HepG2 (cell line): Measurements from ENCODE around the gene SP1. TPM values are rescaled to one million over a fixed set of nuclear protein-coding genes. Genes with fewer than 3 reads are reported as not detected.

Experiments
- ATF2 ChIP-seq: sonication (generic); formaldehyde crosslinking; IDR thresholded peaks from 2 replicates; pipeline ENCODE4 v1.4.0; 2020; ENCODE audit warnings: missing genetic modification reagents
- FOXK1 ChIP-seq: sonication (generic); formaldehyde crosslinking; IDR thresholded peaks from 2 replicates; pipeline ENCODE4 v1.4.0; 2020; ENCODE audit warnings: low read depth, missing genetic modification reagents, borderline replicate concordance
- KLF9 ChIP-seq: IDR thresholded peaks from 2 replicates; pipeline ENCODE4 v1.6.1; 2016; ENCODE audit warnings: low read depth
- MEIS2 ChIP-seq: sonication (generic); formaldehyde crosslinking; IDR thresholded peaks from 2 replicates; pipeline ENCODE4 v1.9.0; 2021; ENCODE audit warnings: mild to moderate bottlenecking, missing genetic modification reagents
- SALL1 ChIP-seq: sonication (generic); formaldehyde crosslinking; IDR thresholded peaks from 2 replicates; pipeline ENCODE4 v1.8.0; 2022; ENCODE audit warnings: mild to moderate bottlenecking, missing genetic modification reagents
- SIX1 ChIP-seq: sonication (generic); formaldehyde crosslinking; IDR thresholded peaks from 2 replicates; pipeline ENCODE4 v1.4.0; 2020; ENCODE audit warnings: missing genetic modification reagents, borderline replicate concordance
- SRSF4 ChIP-seq: fragments of 200-400 bp; formaldehyde crosslinking; IDR thresholded peaks from one replicate; pipeline ENCODE4 v1.6.1; 2018; ENCODE audit warnings: mild to moderate bottlenecking, low read depth, low read length, moderate library complexity; ENCODE audit not compliant: poor library complexity, severe bottlenecking
- TP53 ChIP-seq: sonication (generic); formaldehyde crosslinking; conservative IDR thresholded peaks from 2 replicates; pipeline ENCODE4 v1.4.0; 2020; ENCODE audit warnings: missing genetic modification reagents
- TRIM22 ChIP-seq: fragments of 450-650 bp; IDR thresholded peaks from 2 replicates; pipeline ENCODE4 v1.6.1; 2017
- YEATS4 ChIP-seq: sonication (generic); formaldehyde crosslinking; IDR thresholded peaks from 2 replicates; pipeline ENCODE4 v1.4.0; 2020; ENCODE audit warnings: missing genetic modification reagents, borderline replicate concordance
- ZBTB20 ChIP-seq: sonication (generic); formaldehyde crosslinking; IDR thresholded peaks from 2 replicates; pipeline ENCODE4 v1.8.1; 2023; ENCODE audit warnings: missing genetic modification reagents, low read depth, mild to moderate bottlenecking, borderline replicate concordance
- ZBTB49 ChIP-seq: sonication (generic); formaldehyde crosslinking; IDR thresholded peaks from 2 replicates; pipeline ENCODE4 v1.4.0; 2020; ENCODE audit warnings: missing genetic modification reagents, borderline replicate concordance
- ZBTB8A ChIP-seq: sonication (generic); formaldehyde crosslinking; IDR thresholded peaks from 2 replicates; pipeline ENCODE4 v1.4.0; 2020; ENCODE audit warnings: mild to moderate bottlenecking, low read depth, missing genetic modification reagents, borderline replicate concordance
- ZIK1 ChIP-seq: sonication (generic); formaldehyde crosslinking; IDR thresholded peaks from 2 replicates; pipeline ENCODE4 v1.5.0; 2020; ENCODE audit warnings: mild to moderate bottlenecking, low read depth, missing genetic modification reagents, borderline replicate concordance
- ZMYM3 ChIP-seq: sonication (generic); formaldehyde crosslinking; IDR thresholded peaks from 2 replicates; pipeline ENCODE4 v1.5.1; 2020; ENCODE audit warnings: mild to moderate bottlenecking, missing genetic modification reagents
- ZNF547 ChIP-seq: sonication (generic); formaldehyde crosslinking; IDR thresholded peaks from 2 replicates; pipeline ENCODE4 v1.5.1; 2020; ENCODE audit warnings: mild to moderate bottlenecking, missing genetic modification reagents
- ZNF652 ChIP-seq: IDR thresholded peaks from 2 replicates; pipeline ENCODE4 v1.6.1; 2016; ENCODE audit warnings: low read depth, borderline replicate concordance
- polyA plus RNA-seq, 8 experiments: library from polyadenylated mRNA; depleted of rRNA in 3 of 8; stranded (reverse) in 7 of 8; unstranded in 1 of 8; fragments of >200 nt; fragmentation: Illumina TruSeq in 4 of 8; extraction: Trizol in 4 of 8; gene quantifications; 2 replicates each; pipeline versions ENCODE4 v1.2.1 to v1.2.3, GENCODE V29; 2011 to 2016; ENCODE audit warnings: low read depth in 4 of 8, missing spikeins in 1 of 8, mixed read lengths in 1 of 8; ENCODE audit not compliant: insufficient read depth in 1 of 8
- total RNA-seq, 5 experiments: library from RNA; depleted of rRNA; stranded (reverse); fragments of >200 nt; fragmentation: Illumina TruSeq; extraction: Trizol; gene quantifications; 2 replicates each; pipeline ENCODE4 v1.2.3, GENCODE V29; 2016; ENCODE audit warnings: low read depth in 1 of 5
- TF ChIP-seq, protein P1 (sequence below): sonication (generic); formaldehyde crosslinking; IDR thresholded peaks from 2 replicates; pipeline ENCODE4 v1.9.0; 2021; ENCODE audit warnings: missing genetic modification reagents, borderline replicate concordance
- TF ChIP-seq, protein P2 (sequence below): sonication (generic); formaldehyde crosslinking; IDR thresholded peaks from 2 replicates; pipeline ENCODE4 v1.4.0; 2020; ENCODE audit warnings: mild to moderate bottlenecking, missing genetic modification reagents

The SP1 gene
- total and polyA plus RNA-seq, 2 of the 13 experiments (the other 11 are each of a cell fraction or from before 2014, with no cell fraction given), result 26.5 to 27.5 TPM

- TF ChIP-seq, protein P1, sequence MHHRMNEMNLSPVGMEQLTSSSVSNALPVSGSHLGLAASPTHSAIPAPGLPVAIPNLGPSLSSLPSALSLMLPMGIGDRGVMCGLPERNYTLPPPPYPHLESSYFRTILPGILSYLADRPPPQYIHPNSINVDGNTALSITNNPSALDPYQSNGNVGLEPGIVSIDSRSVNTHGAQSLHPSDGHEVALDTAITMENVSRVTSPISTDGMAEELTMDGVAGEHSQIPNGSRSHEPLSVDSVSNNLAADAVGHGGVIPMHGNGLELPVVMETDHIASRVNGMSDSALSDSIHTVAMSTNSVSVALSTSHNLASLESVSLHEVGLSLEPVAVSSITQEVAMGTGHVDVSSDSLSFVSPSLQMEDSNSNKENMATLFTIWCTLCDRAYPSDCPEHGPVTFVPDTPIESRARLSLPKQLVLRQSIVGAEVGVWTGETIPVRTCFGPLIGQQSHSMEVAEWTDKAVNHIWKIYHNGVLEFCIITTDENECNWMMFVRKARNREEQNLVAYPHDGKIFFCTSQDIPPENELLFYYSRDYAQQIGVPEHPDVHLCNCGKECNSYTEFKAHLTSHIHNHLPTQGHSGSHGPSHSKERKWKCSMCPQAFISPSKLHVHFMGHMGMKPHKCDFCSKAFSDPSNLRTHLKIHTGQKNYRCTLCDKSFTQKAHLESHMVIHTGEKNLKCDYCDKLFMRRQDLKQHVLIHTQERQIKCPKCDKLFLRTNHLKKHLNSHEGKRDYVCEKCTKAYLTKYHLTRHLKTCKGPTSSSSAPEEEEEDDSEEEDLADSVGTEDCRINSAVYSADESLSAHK (CRISPR knock-in tag), result no peak
- TF ChIP-seq ZNF547, result no peak; the same call in 1 of the 2 replicates
- no peak for TF ChIP-seq SIX1 (CRISPR knock-in tag)
- TF ChIP-seq ZMYM3, result no peak
- TF ChIP-seq, protein P2, sequence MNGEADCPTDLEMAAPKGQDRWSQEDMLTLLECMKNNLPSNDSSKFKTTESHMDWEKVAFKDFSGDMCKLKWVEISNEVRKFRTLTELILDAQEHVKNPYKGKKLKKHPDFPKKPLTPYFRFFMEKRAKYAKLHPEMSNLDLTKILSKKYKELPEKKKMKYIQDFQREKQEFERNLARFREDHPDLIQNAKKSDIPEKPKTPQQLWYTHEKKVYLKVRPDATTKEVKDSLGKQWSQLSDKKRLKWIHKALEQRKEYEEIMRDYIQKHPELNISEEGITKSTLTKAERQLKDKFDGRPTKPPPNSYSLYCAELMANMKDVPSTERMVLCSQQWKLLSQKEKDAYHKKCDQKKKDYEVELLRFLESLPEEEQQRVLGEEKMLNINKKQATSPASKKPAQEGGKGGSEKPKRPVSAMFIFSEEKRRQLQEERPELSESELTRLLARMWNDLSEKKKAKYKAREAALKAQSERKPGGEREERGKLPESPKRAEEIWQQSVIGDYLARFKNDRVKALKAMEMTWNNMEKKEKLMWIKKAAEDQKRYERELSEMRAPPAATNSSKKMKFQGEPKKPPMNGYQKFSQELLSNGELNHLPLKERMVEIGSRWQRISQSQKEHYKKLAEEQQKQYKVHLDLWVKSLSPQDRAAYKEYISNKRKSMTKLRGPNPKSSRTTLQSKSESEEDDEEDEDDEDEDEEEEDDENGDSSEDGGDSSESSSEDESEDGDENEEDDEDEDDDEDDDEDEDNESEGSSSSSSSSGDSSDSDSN (CRISPR knock-in tag), result no peak; the same call in 1 of the 2 replicates
- no peak for TF ChIP-seq SRSF4
- TF ChIP-seq YEATS4 (CRISPR knock-in tag), result 0 out of 2 replicates have a peak, but pooled peaks have one; percentile 46
- TF ChIP-seq ZIK1 (CRISPR knock-in tag), result no peak
- no peak for TF ChIP-seq MEIS2 (CRISPR knock-in tag)
- 0 out of 2 replicates have a peak, but pooled peaks have one; percentile 7 for TF ChIP-seq ZNF652 (CRISPR knock-in tag)
- TF ChIP-seq KLF9 (CRISPR knock-in tag), result no peak
- TF ChIP-seq FOXK1 (CRISPR knock-in tag), result no peak
- TF ChIP-seq ZBTB20 (CRISPR knock-in tag), result no peak
- peak; percentile 48 for TF ChIP-seq SALL1
- no peak for TF ChIP-seq ATF2 (CRISPR knock-in tag)
- no peak for TF ChIP-seq TRIM22
- no peak for TF ChIP-seq ZBTB49
- TF ChIP-seq ZBTB8A (CRISPR knock-in tag), result no peak
- TF ChIP-seq TP53, result 0 out of 2 replicates have a peak, but pooled peaks have one; percentile 34
These were observed 61.3 kb downstream of the SP1 start, which contains the start of gene PRR13 (continued) for GRCh38 chr12:53441040-53441833.
